ENCODE measurements around the gene FARP1.

The FARP1 gene

GRCh38 chr13:98279473-98280175 lies 136.7 kb downstream of the FARP1 start:
- Histone ChIP-seq H3K4me2 (ENCODE audit: low read length) (no peak overlapping the region), H3K79me2 (ENCODE audit: control insufficient read depth, low read length) (no peaks in the 10 kb centered on the region), H3K9me3 (ENCODE audit: control insufficient read depth, insufficient read depth, low read length) (no peaks in the 10 kb centered on the region), H4K20me1 (ENCODE audit: control insufficient read depth, insufficient read depth, low read depth, low read length) (no peaks in the 10 kb centered on the region), H3K36me3 (ENCODE audit: control insufficient read depth, low read length) (no peaks in the 10 kb centered on the region), H3K27ac (ENCODE audit: low read depth, low read length) (no peak overlapping the region), H3F3A (ENCODE audit: control insufficient read depth, insufficient read depth) (no peaks in the 10 kb centered on the region), H3K27me3 (ENCODE audit: control insufficient read depth, low read length) (0 out of 2 replicates have a peak, but pooled peaks cover 2% of the 10 kb centered on the region), H3K4me1 (ENCODE audit: control insufficient read depth, low read length) (peaks cover 8% of the 10 kb centered on the region; the same call in 1 of the 2 replicates), H3K9me2 (replicated peaks; ENCODE audit: control insufficient read depth, low read length) (no peaks in the 10 kb centered on the region), H3K4me3 (ENCODE audit: low read length) (no peak overlapping the region)
- TF ChIP-seq CTCF (IDR thresholded peaks at IDR 0.05; ENCODE audit: low read depth, low read length, poor library complexity, severe bottlenecking) (no peak), EZH2phosphoT487 (IDR thresholded peaks at IDR 0.05; ENCODE audit: borderline replicate concordance, low read length) (no peak)

GRCh38 chr13:98280176-98280510 lies 137.2 kb downstream of the FARP1 start:
- Histone ChIP-seq H3K27me3 (ENCODE audit: control insufficient read depth, low read length) (0 out of 2 replicates have a peak, but pooled peaks cover 2% of the 10 kb centered on the region), H3K4me2 (ENCODE audit: low read length) (no peak overlapping the region), H3K4me1 (ENCODE audit: control insufficient read depth, low read length) (peaks cover 8% of the 10 kb centered on the region; the same call in 1 of the 2 replicates), H4K20me1 (ENCODE audit: control insufficient read depth, insufficient read depth, low read depth, low read length) (no peaks in the 10 kb centered on the region), H3K79me2 (ENCODE audit: control insufficient read depth, low read length) (no peaks in the 10 kb centered on the region), H3K9me2 (replicated peaks; ENCODE audit: control insufficient read depth, low read length) (no peaks in the 10 kb centered on the region), H3K27ac (ENCODE audit: low read depth, low read length) (no peak overlapping the region), H3K9me3 (ENCODE audit: control insufficient read depth, insufficient read depth, low read length) (no peaks in the 10 kb centered on the region), H3F3A (ENCODE audit: control insufficient read depth, insufficient read depth) (no peaks in the 10 kb centered on the region), H3K36me3 (ENCODE audit: control insufficient read depth, low read length) (no peaks in the 10 kb centered on the region), H3K4me3 (ENCODE audit: low read length) (no peak overlapping the region)
- TF ChIP-seq CTCF (IDR thresholded peaks at IDR 0.05; ENCODE audit: low read depth, low read length, poor library complexity, severe bottlenecking) = no peak
- TF ChIP-seq EZH2phosphoT487 (IDR thresholded peaks at IDR 0.05; ENCODE audit: borderline replicate concordance, low read length) = no peak

- no peaks in the 10 kb centered on the region for H4K20me1 ChIP-seq (ENCODE audit: control insufficient read depth, insufficient read depth, low read depth, low read length)
- peaks cover 2% of the 10 kb centered on the region; the same call in 1 of the 2 replicates for H3K27me3 ChIP-seq (ENCODE audit: control insufficient read depth, low read length)
- no peaks in the 10 kb centered on the region for H3F3A ChIP-seq (ENCODE audit: control insufficient read depth, insufficient read depth)
- no peaks in the 10 kb centered on the region for H3K79me2 ChIP-seq (ENCODE audit: control insufficient read depth, low read length)
- H3K9me3 ChIP-seq (ENCODE audit: control insufficient read depth, insufficient read depth, low read length) = no peaks in the 10 kb centered on the region
- peaks cover 7% of the 10 kb centered on the region; the same call in 1 of the 2 replicates for H3K4me1 ChIP-seq (ENCODE audit: control insufficient read depth, low read length)
- H3K9me2 ChIP-seq (replicated peaks; ENCODE audit: control insufficient read depth, low read length) = no peaks in the 10 kb centered on the region
- TF ChIP-seq EZH2phosphoT487 (IDR thresholded peaks at IDR 0.05; ENCODE audit: borderline replicate concordance, low read length) (no peak), CTCF (IDR thresholded peaks at IDR 0.05; ENCODE audit: low read depth, low read length, poor library complexity, severe bottlenecking) (no peak)
- H3K4me2 ChIP-seq (ENCODE audit: low read length) = no peak overlapping the region
- no peaks in the 10 kb centered on the region for H3K36me3 ChIP-seq (ENCODE audit: control insufficient read depth, low read length)
- no peak overlapping the region for H3K4me3 ChIP-seq (ENCODE audit: low read length)
- no peak overlapping the region for H3K27ac ChIP-seq (ENCODE audit: low read depth, low read length)
Observed at GRCh38 chr13:98284679-98285078, 141.8 kb downstream of the FARP1 start.

All from DOHH2 (cell line).